Measurements from ENCODE around the gene ARHGEF40.
A peak's percentile ranks its signal among the peaks of the same experiment; 100 is the strongest.

The ARHGEF40 gene

GRCh38 chr14:21098076-21098891 lies 28.2 kb downstream of the ARHGEF40 start, which contains the start of gene ZNF219:
TSS of gene ZNF219 (minus strand) at chr14:21098655. CDS start at chr14:21093591, 5,064 bp downstream.
- DNase-seq (ENCODE audit: low read depth in 2 of 2): no peak

GRCh38 chr14:21098892-21099595 lies 28.9 kb downstream of the ARHGEF40 start:
- DNase-seq (ENCODE audit: low read depth in 2 of 2): no peak

GRCh38 chr14:21099596-21099985 lies 29.5 kb downstream of the ARHGEF40 start:
- DNase-seq (ENCODE audit: low read depth in 2 of 2): no peak

- no peak for DNase-seq (ENCODE audit: low read depth in 2 of 2)
These were observed 30.8 kb downstream of the ARHGEF40 start, which contains the start of gene TMEM253 for GRCh38 chr14:21100931-21101330. TSS of gene TMEM253 (plus strand) at chr14:21101066. CDS start at chr14:21101344, 278 bp downstream.

GRCh38 chr14:21101802-21102413 lies 31.8 kb downstream of the ARHGEF40 start:
- DNase-seq (ENCODE audit: low read depth in 2 of 2): no peak

- no peak for DNase-seq (ENCODE audit: low read depth in 2 of 2)
These were observed 32.7 kb downstream of the ARHGEF40 start for GRCh38 chr14:21102521-21103410.

GRCh38 chr14:21103411-21103709 lies 33.3 kb downstream of the ARHGEF40 start:
- DNase-seq (ENCODE audit: low read depth in 2 of 2): no peak

GRCh38 chr14:21103710-21104447 lies 33.8 kb downstream of the ARHGEF40 start:
- peak; percentile 86 to 88 for DNase-seq (ENCODE audit: low read depth in 2 of 2)

- peak in 1 of 2 experiments; percentile 36 for DNase-seq (ENCODE audit: low read depth in 2 of 2)
These were observed 34.5 kb downstream of the ARHGEF40 start for GRCh38 chr14:21104448-21105060.

GRCh38 chr14:21105095-21105494 lies 35.0 kb downstream of the ARHGEF40 start:
- no peak for DNase-seq (ENCODE audit: low read depth in 2 of 2)

GRCh38 chr14:21106176-21106497 lies 36.0 kb downstream of the ARHGEF40 start:
- DNase-seq (ENCODE audit: low read depth in 2 of 2): no peak

- no peak for DNase-seq (ENCODE audit: low read depth in 2 of 2)
These were observed 36.6 kb downstream of the ARHGEF40 start for GRCh38 chr14:21106498-21107282.

- no peak for DNase-seq (ENCODE audit: low read depth in 2 of 2)
These were observed 37.2 kb downstream of the ARHGEF40 start for GRCh38 chr14:21107283-21107800.

GRCh38 chr14:21108791-21109190 lies 38.7 kb downstream of the ARHGEF40 start:
- DNase-seq (ENCODE audit: low read depth in 2 of 2): no peak

GRCh38 chr14:21109377-21110138 lies 39.5 kb downstream of the ARHGEF40 start:
- DNase-seq (ENCODE audit: low read depth in 2 of 2): no peak

- DNase-seq (ENCODE audit: low read depth in 2 of 2): no peak
These were observed 42.2 kb downstream of the ARHGEF40 start for GRCh38 chr14:21112255-21112654.

- DNase-seq (ENCODE audit: low read depth in 2 of 2): no peak
These were observed 43.3 kb downstream of the ARHGEF40 start for GRCh38 chr14:21113369-21113768.

GRCh38 chr14:21118933-21119332 lies 48.8 kb downstream of the ARHGEF40 start:
- no peak for DNase-seq (ENCODE audit: low read depth in 2 of 2)

GRCh38 chr14:21120686-21121085 lies 50.6 kb downstream of the ARHGEF40 start:
- DNase-seq (ENCODE audit: low read depth in 2 of 2): no peak

Measured in fibroblast of skin of left biceps (primary cell).